SK-N-SH (cell line): ENCODE results near the gene KIF1A.

Experiments used
- EP300 ChIP-seq, 2 experiments: IDR thresholded peaks; 2 replicates each; pipeline versions ENCODE4 v1.4.0 to v1.6.1; 2012; ENCODE audit warnings: borderline replicate concordance in 1 of 2, low read depth in 1 of 2, low read length in 1 of 2
- EZH2phosphoT487 ChIP-seq: fragments of 200-600 bp; sonication (generic); IDR thresholded peaks from 2 replicates; pipeline ENCODE4 v1.6.1; 2017; ENCODE audit warnings: low read depth, mixed run types, mild to moderate bottlenecking, antibody characterized with exemption, moderate library complexity, borderline replicate concordance
- FOXM1 ChIP-seq: IDR thresholded peaks from 2 replicates; pipeline ENCODE4 v1.4.0; 2012; ENCODE audit warnings: low read depth, mild to moderate bottlenecking
- GABPA ChIP-seq: IDR thresholded peaks from 2 replicates; pipeline ENCODE4 v1.4.0; 2012; ENCODE audit warnings: low read depth, mild to moderate bottlenecking
- GATA2 ChIP-seq: sonication (generic); formaldehyde crosslinking; IDR thresholded peaks from 2 replicates; pipeline ENCODE4 v1.5.0; 2020; ENCODE audit warnings: mild to moderate bottlenecking, missing genetic modification reagents
- POLR2AphosphoS5 ChIP-seq: IDR thresholded peaks from 2 replicates; pipeline ENCODE4 v1.6.1; 2012; ENCODE audit warnings: low read depth, low read length
- RXRA ChIP-seq: IDR thresholded peaks from 2 replicates; pipeline ENCODE4 v1.4.0; 2012; ENCODE audit warnings: low read depth, mild to moderate bottlenecking, borderline replicate concordance
- TAF1 ChIP-seq: IDR thresholded peaks from 2 replicates; pipeline ENCODE4 v1.6.1; 2012; ENCODE audit warnings: low read depth, mild to moderate bottlenecking, low read length, moderate library complexity, borderline replicate concordance
- YY1 ChIP-seq: IDR thresholded peaks from 2 replicates; pipeline ENCODE4 v1.4.0; 2012; ENCODE audit warnings: low read depth, mild to moderate bottlenecking
- TF ChIP-seq, protein P1 (sequence below): fragments of 200-600 bp; sonication (generic); IDR thresholded peaks from 2 replicates; pipeline ENCODE4 v1.6.1; 2017; ENCODE audit warnings: antibody characterized with exemption, mild to moderate bottlenecking, moderate library complexity
- TF ChIP-seq, protein P2 (sequence below): IDR thresholded peaks from 2 replicates; pipeline ENCODE4 v1.4.0; 2012; ENCODE audit warnings: low read depth, borderline replicate concordance
- TF ChIP-seq, protein P3 (sequence below): IDR thresholded peaks from 2 replicates; pipeline ENCODE4 v1.6.1; 2012; ENCODE audit warnings: mild to moderate bottlenecking, low read depth, low read length, moderate library complexity
- TF ChIP-seq, protein P4 (sequence below): fragments of 150-350 bp; IDR thresholded peaks from 2 replicates; pipeline ENCODE4 v1.6.1; 2016; ENCODE audit warnings: mild to moderate bottlenecking, low read depth, low read length
- TF ChIP-seq, protein P5 (sequence below): fragments of 150-350 bp; IDR thresholded peaks from 2 replicates; pipeline ENCODE4 v1.6.1; 2017; ENCODE audit warnings: antibody characterized with exemption, low read length, low read depth, borderline replicate concordance

DNA sequence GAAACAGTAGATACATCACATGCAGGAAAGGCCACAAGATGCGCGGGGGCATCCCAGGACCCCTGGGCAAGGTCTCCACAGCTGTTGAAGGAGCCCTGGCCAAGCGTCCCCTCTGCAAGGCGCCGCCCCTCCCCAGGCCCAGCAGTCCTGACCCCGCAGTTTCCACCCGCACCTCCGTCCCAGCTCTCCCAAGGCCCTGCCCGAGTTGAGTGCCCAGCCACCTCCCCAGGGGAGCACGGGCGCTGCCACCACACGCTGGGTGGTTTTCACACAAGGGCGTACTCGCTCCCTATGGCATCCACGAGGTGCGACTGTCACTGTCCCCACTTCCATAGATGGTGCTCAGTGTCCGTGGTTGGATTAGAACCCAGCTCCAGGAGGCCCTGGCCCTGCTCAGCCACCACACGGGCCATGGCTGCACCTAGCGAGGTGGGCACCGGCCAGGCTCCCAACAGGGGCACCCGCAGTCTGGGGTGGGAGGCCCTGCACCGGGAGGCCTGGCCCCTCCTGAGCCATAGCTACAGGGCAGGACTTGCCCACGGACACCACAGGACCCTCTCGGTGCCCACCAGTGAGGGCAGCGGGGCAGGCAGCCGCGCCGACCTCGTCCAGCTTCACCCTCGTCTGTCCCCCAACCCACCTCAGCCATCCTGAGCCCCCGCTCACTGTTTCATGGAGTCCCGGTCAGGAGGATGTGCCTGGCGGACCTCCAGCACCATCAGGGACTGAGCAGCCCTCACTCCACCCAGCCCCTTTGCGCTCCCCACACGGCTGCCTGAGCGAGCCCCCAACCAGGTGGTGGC lies 36.0 kb downstream of the KIF1A start:
- TF ChIP-seq POLR2AphosphoS5 = no peak
- no peak for TF ChIP-seq TAF1
- TF ChIP-seq, protein P1, sequence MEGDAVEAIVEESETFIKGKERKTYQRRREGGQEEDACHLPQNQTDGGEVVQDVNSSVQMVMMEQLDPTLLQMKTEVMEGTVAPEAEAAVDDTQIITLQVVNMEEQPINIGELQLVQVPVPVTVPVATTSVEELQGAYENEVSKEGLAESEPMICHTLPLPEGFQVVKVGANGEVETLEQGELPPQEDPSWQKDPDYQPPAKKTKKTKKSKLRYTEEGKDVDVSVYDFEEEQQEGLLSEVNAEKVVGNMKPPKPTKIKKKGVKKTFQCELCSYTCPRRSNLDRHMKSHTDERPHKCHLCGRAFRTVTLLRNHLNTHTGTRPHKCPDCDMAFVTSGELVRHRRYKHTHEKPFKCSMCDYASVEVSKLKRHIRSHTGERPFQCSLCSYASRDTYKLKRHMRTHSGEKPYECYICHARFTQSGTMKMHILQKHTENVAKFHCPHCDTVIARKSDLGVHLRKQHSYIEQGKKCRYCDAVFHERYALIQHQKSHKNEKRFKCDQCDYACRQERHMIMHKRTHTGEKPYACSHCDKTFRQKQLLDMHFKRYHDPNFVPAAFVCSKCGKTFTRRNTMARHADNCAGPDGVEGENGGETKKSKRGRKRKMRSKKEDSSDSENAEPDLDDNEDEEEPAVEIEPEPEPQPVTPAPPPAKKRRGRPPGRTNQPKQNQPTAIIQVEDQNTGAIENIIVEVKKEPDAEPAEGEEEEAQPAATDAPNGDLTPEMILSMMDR = no peak
- TF ChIP-seq FOXM1 = no peak
- TF ChIP-seq RXRA = no peak
- TF ChIP-seq, protein P2, sequence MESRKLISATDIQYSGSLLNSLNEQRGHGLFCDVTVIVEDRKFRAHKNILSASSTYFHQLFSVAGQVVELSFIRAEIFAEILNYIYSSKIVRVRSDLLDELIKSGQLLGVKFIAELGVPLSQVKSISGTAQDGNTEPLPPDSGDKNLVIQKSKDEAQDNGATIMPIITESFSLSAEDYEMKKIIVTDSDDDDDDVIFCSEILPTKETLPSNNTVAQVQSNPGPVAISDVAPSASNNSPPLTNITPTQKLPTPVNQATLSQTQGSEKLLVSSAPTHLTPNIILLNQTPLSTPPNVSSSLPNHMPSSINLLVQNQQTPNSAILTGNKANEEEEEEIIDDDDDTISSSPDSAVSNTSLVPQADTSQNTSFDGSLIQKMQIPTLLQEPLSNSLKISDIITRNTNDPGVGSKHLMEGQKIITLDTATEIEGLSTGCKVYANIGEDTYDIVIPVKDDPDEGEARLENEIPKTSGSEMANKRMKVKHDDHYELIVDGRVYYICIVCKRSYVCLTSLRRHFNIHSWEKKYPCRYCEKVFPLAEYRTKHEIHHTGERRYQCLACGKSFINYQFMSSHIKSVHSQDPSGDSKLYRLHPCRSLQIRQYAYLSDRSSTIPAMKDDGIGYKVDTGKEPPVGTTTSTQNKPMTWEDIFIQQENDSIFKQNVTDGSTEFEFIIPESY = no peak
- no peak for TF ChIP-seq EP300 (IDR thresholded peaks at IDR 0.05; ENCODE audit: borderline replicate concordance in 1 of 2, low read depth in 1 of 2, low read length in 1 of 2)
- TF ChIP-seq GABPA = no peak
- TF ChIP-seq YY1 = no peak
- TF ChIP-seq GATA2 (CRISPR knock-in tag) = no peak
- TF ChIP-seq, protein P3, sequence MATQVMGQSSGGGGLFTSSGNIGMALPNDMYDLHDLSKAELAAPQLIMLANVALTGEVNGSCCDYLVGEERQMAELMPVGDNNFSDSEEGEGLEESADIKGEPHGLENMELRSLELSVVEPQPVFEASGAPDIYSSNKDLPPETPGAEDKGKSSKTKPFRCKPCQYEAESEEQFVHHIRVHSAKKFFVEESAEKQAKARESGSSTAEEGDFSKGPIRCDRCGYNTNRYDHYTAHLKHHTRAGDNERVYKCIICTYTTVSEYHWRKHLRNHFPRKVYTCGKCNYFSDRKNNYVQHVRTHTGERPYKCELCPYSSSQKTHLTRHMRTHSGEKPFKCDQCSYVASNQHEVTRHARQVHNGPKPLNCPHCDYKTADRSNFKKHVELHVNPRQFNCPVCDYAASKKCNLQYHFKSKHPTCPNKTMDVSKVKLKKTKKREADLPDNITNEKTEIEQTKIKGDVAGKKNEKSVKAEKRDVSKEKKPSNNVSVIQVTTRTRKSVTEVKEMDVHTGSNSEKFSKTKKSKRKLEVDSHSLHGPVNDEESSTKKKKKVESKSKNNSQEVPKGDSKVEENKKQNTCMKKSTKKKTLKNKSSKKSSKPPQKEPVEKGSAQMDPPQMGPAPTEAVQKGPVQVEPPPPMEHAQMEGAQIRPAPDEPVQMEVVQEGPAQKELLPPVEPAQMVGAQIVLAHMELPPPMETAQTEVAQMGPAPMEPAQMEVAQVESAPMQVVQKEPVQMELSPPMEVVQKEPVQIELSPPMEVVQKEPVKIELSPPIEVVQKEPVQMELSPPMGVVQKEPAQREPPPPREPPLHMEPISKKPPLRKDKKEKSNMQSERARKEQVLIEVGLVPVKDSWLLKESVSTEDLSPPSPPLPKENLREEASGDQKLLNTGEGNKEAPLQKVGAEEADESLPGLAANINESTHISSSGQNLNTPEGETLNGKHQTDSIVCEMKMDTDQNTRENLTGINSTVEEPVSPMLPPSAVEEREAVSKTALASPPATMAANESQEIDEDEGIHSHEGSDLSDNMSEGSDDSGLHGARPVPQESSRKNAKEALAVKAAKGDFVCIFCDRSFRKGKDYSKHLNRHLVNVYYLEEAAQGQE = no peak
- TF ChIP-seq, protein P4, sequence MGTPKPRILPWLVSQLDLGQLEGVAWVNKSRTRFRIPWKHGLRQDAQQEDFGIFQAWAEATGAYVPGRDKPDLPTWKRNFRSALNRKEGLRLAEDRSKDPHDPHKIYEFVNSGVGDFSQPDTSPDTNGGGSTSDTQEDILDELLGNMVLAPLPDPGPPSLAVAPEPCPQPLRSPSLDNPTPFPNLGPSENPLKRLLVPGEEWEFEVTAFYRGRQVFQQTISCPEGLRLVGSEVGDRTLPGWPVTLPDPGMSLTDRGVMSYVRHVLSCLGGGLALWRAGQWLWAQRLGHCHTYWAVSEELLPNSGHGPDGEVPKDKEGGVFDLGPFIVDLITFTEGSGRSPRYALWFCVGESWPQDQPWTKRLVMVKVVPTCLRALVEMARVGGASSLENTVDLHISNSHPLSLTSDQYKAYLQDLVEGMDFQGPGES = no peak
- TF ChIP-seq, protein P5, sequence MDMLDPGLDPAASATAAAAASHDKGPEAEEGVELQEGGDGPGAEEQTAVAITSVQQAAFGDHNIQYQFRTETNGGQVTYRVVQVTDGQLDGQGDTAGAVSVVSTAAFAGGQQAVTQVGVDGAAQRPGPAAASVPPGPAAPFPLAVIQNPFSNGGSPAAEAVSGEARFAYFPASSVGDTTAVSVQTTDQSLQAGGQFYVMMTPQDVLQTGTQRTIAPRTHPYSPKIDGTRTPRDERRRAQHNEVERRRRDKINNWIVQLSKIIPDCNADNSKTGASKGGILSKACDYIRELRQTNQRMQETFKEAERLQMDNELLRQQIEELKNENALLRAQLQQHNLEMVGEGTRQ = no peak
- TF ChIP-seq EZH2phosphoT487 = no peak
